22Rv1 (cell line): ENCODE data around the gene GALNT16.
"Not testable (repeated sequence)": the region's sequence is repeated elsewhere in the genome, so short reads cannot be mapped to it uniquely, and the experiment has no call there.

Source experiments
- H3K27ac ChIP-seq: fragments of 450-650 bp; 2 replicates; pipeline ENCODE4 v1.5.1; 2017
- CTCF ChIP-seq: fragments of 450-650 bp; IDR thresholded peaks from 2 replicates; pipeline ENCODE4 v1.5.1; 2017; ENCODE audit warnings: mild to moderate bottlenecking
- ZFX ChIP-seq: fragments of 450-650 bp; IDR thresholded peaks from 2 replicates; pipeline ENCODE4 v1.6.1; 2017; ENCODE audit warnings: antibody characterized with exemption, borderline replicate concordance

The GALNT16 gene

GRCh38 chr14:69259527-69260189 lies at the start of gene GALNT16:
Gene GALNT16, plus strand, starts transcription at chr14:69260158. Its CDS starts 133 bp downstream, at chr14:69260291.
- TF ChIP-seq CTCF (peak; percentile 47), ZFX (no peak)
- H3K27ac ChIP-seq: no peak within 1 kb of the TSS

- H3K27ac ChIP-seq: peak overlapping the region; percentile 1; the same call in 1 of the 2 replicates
- no peak for TF ChIP-seq CTCF
- no peak for TF ChIP-seq ZFX
Observed at GRCh38 chr14:69214393-69214792, 45.6 kb upstream of the GALNT16 start.

GRCh38 chr14:69217663-69218062 lies 42.3 kb upstream of the GALNT16 start:
- H3K27ac ChIP-seq: not testable (repeated sequence)

GRCh38 chr14:69224946-69225345 lies 35.0 kb upstream of the GALNT16 start:
- no peak overlapping the region for H3K27ac ChIP-seq
- TF ChIP-seq ZFX (no peak), CTCF (no peak)

GRCh38 chr14:69226178-69226577 lies 33.8 kb upstream of the GALNT16 start:
- H3K27ac ChIP-seq: no peak overlapping the region
- TF ChIP-seq ZFX: no peak
- no peak for TF ChIP-seq CTCF

GRCh38 chr14:69226736-69227135 lies 33.2 kb upstream of the GALNT16 start:
- TF ChIP-seq ZFX: no peak
- no peak for TF ChIP-seq CTCF
- H3K27ac ChIP-seq: no peak overlapping the region

- TF ChIP-seq ZFX (no peak), CTCF (no peak)
- H3K27ac ChIP-seq: no peak overlapping the region
Observed at GRCh38 chr14:69231486-69231885, 28.5 kb upstream of the GALNT16 start.

GRCh38 chr14:69232388-69232787 lies 27.6 kb upstream of the GALNT16 start:
- TF ChIP-seq ZFX (no peak), CTCF (no peak)
- H3K27ac ChIP-seq: no peak overlapping the region
